ENCODE results near the gene WDFY4.

Gene WDFY4

GRCh38 chr10:48882881-48883280, 198.2 kb downstream of the WDFY4 start:
- no peak for TF ChIP-seq CTCF (IDR thresholded peaks at IDR 0.05; ENCODE audit: low read depth, low read length)
- no peak for DNase-seq (ENCODE audit: low read depth in 2 of 2)
- no peak overlapping the region for H3K4me3 ChIP-seq (replicated peaks in 1 of 2; ENCODE audit: low read depth in 2 of 2, low read length in 2 of 2)

DNA sequence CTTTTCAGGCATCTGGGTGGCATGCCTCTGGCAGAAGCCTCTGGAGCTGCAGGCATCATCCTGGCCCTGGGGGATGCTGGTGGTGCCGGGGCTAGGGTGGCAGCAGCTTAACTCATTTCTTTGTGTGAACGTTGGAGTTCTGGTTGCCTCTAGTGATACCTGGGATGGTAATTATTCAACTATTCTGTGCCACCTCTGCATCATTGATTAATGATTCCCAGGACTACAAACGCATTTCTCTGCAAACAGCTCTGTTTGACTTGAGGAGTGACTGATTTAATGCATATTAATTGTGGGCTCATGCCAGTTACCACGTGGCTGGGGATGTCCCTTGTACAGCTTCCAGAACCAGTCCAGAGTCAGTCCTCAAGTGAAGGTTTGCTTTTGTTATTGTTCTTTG, 199.0 kb downstream of the WDFY4 start:
- no peak for TF ChIP-seq CTCF (IDR thresholded peaks at IDR 0.05; ENCODE audit: low read depth, low read length)
- no peak for DNase-seq (ENCODE audit: low read depth in 2 of 2)
- no peak overlapping the region for H3K4me3 ChIP-seq (replicated peaks in 1 of 2; ENCODE audit: low read depth in 2 of 2, low read length in 2 of 2)

DNA sequence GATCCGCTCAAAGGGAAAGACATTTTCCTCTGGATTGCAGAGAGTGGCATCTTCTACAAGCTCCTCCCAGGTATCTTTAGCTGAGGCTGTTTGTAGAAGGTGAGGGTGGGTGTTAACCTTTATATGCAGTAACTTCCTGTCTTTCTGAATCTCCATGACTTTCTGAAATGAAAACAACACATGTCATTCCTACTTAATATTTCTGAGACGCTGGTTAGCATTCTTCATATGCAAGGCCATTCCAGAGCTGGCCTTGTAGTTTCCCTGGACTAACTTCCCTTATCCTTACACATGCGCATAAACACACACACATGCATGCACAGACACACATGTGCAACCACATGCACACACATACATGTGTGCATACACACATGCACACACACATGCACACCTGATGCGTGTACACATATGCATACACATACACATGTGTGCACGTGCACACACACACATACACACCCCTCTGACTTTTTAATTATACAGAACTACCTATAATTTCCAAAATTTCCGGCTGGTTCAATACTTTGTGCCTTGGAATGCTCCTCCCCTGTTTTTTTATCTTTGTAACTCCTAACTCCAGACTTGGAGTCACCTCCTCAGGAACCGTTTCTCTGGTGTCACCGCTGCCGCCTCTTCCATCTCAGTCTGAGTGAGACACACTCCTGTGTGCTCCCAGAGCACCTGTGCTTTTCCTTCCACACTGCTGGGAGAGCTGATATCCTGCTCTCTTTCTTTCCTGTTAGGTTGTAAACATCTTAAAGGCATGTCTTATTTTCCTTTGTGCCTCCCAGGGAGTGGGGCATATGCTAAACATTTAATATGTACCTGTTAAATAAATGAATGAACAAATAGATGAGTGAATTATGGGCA, 199.7 kb downstream of the WDFY4 start:
- H3K4me3 ChIP-seq (replicated peaks in 1 of 2; ENCODE audit: low read depth in 2 of 2, low read length in 2 of 2) = no peak overlapping the region
- no peak for DNase-seq (ENCODE audit: low read depth in 2 of 2)
- TF ChIP-seq CTCF (IDR thresholded peaks at IDR 0.05; ENCODE audit: low read depth, low read length) = no peak

GRCh38 chr10:48885376-48885775, 200.7 kb downstream of the WDFY4 start:
- peak; percentile 1 to 13 for DNase-seq (ENCODE audit: low read depth in 2 of 2)

GRCh38 chr10:48887982-48888381, 203.3 kb downstream of the WDFY4 start:
- TF ChIP-seq CTCF (IDR thresholded peaks at IDR 0.05; ENCODE audit: low read depth, low read length) = no peak
- no peak for DNase-seq (ENCODE audit: low read depth in 2 of 2)
- no peak overlapping the region for H3K4me3 ChIP-seq (replicated peaks in 1 of 2; ENCODE audit: low read depth in 2 of 2, low read length in 2 of 2)

More at GRCh38 chr10:48885376-48885775, 200.7 kb downstream of the WDFY4 start:
- no peak overlapping the region for H3K4me3 ChIP-seq (replicated peaks in 1 of 2; ENCODE audit: low read depth in 2 of 2, low read length in 2 of 2)
- TF ChIP-seq CTCF (IDR thresholded peaks at IDR 0.05; ENCODE audit: low read depth, low read length) = peak; percentile 18

DNA sequence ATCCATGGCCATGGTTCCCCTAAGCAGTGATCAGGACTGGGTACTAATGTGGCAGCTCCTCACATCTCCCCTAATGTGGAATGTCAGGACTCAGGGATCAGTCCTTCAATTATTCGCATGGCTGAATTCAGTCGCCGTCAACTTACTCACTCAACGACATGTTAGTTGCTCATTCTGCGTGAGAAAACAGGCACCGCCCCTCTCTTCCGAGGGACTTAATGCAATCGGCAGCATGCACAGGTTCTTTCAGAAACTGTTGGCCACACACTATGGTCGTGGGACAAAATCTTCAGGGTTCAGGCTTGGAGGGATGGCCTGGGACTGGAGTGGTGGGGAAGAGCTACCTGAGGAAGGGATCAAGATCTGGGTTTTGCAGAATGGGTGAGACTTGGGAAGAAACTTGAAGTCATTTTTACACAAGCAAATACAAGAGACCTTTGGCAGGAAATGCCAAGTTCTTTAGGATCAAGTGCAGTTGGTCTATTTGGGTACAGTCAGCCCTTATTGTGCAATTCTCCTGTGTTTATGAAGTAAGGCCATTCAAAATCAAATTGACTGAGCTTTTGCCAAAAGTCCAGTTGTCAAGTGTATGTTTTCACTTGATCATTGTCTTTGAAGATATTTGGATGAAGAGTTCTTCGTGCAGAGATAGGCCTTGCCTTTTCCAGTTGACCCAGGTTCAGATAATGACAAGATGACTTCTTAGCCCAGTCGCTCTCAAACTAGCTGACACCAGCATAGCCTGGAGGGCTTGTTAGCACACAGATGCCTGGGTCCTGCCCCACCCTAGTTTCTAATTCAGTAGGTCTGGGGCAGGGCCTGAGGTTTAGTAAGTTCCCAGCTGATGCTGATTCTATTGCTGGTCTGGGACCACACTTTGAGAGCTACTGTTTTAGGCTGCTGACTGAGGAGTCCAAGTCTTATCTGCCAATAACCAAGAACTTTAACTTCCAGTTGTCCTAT, 206.5 kb downstream of the WDFY4 start:
- DNase-seq (ENCODE audit: low read depth in 2 of 2) = peak; percentile 5 to 11
- TF ChIP-seq CTCF (IDR thresholded peaks at IDR 0.05; ENCODE audit: low read depth, low read length) = no peak
- no peak overlapping the region for H3K4me3 ChIP-seq (replicated peaks in 1 of 2; ENCODE audit: low read depth in 2 of 2, low read length in 2 of 2)

All from cardiac fibroblast (primary cell).